OCI-M2 (cell line): ENCODE data around the gene PIEZO2.
"Not testable (repeated sequence)": the region's sequence is repeated elsewhere in the genome, so short reads cannot be mapped to it uniquely, and the experiment has no call there.

Experiments
- DNase-seq: peaks from one replicate; lab custom pipeline; 2025; ENCODE audit not compliant: unreplicated experiment; lab: John Stamatoyannopoulos, UW

Gene PIEZO2

GRCh38 chr18:10637858-10638538 lies 511.4 kb downstream of the PIEZO2 start:
- DNase-seq: not testable (repeated sequence)

- DNase-seq: not testable (repeated sequence)
Observed at GRCh38 chr18:10629076-10629475, 520.3 kb downstream of the PIEZO2 start.

- DNase-seq: not testable (repeated sequence)
Observed at GRCh38 chr18:10626606-10627213, 522.7 kb downstream of the PIEZO2 start.

- DNase-seq: not testable (repeated sequence)
Observed at GRCh38 chr18:10623606-10624005, 525.8 kb downstream of the PIEZO2 start.

GRCh38 chr18:10622982-10623381 lies 526.4 kb downstream of the PIEZO2 start:
- not testable (repeated sequence) for DNase-seq

- not testable (repeated sequence) for DNase-seq
Observed at GRCh38 chr18:10620670-10621329, 528.6 kb downstream of the PIEZO2 start.
